B cell (primary cell): Measurements from ENCODE around the gene NOTCH1. TPM values are rescaled to one million over a fixed set of nuclear protein-coding genes. Genes with fewer than 3 reads are reported as not detected.

Experiments used
- ATAC-seq: fragments of 200-7000 bp; cut with Tn5 transposase; one replicate; pipeline ENCODE4 v1.10.0; 2021; ENCODE audit warnings: low read depth, mild to moderate bottlenecking, moderate number of reproducible peaks, moderate library complexity
- CTCF ChIA-PET: fragments of 350-600 bp; sonication (Branson Sonifier 250); formaldehyde crosslinking; loops from one replicate; lab custom pipeline; 2021; ENCODE audit warnings: antibody characterized with exemption, inconsistent platforms; lab: Charles Lee
- POLR2A ChIA-PET: fragments of 350-600 bp; sonication (Branson Sonifier 250); formaldehyde crosslinking; loops from one replicate; lab custom pipeline; 2021; ENCODE audit warnings: antibody characterized with exemption; lab: Charles Lee
- DNase-seq: peaks from one replicate; pipeline ENCODE4 v3.0.0; 2013
- H2AFZ ChIP-seq: 2 replicates; pipeline ENCODE4 v1.6.1; 2012; ENCODE audit warnings: mild to moderate bottlenecking, low read depth, low read length; ENCODE audit not compliant: insufficient read depth, poor library complexity, severe bottlenecking
- H3K27ac ChIP-seq, 2 donors: 1 replicate in 1 of 2; 2 replicates in 1 of 2; pipeline ENCODE4 v1.5.1; 2012 to 2013; ENCODE audit warnings: low read length in 2 of 2, mild to moderate bottlenecking in 2 of 2, moderate library complexity in 1 of 2
- H3K27me3 ChIP-seq, 4 experiments: fragments of 200-600 bp in 1 of 4; sonication (generic) in 1 of 4; replicated peaks in 1 of 4; 1 replicate in 2 of 4; 2 replicates in 2 of 4; pipeline versions ENCODE4 v1.6.1 to v1.7.0; 2013 to 2016; ENCODE audit warnings: low read length in 3 of 4, mild to moderate bottlenecking in 2 of 4, mixed read lengths in 1 of 4, moderate library complexity in 1 of 4; ENCODE audit not compliant: insufficient read depth in 4 of 4, control insufficient read depth in 3 of 4; ENCODE audit errors: control extremely low read depth in 1 of 4
- H3K36me3 ChIP-seq, 2 experiments: replicated peaks in 1 of 2; 1 replicate in 1 of 2; 2 replicates in 1 of 2; pipeline versions ENCODE4 v1.6.1 to v1.7.1; 2013; ENCODE audit warnings: low read length in 1 of 2; ENCODE audit not compliant: insufficient read depth in 2 of 2, control insufficient read depth in 1 of 2; ENCODE audit errors: control extremely low read depth in 1 of 2, extremely low read depth in 1 of 2
- H3K4me1 ChIP-seq, 2 donors: fragments of 200-600 bp in 1 of 2; sonication (generic) in 1 of 2; 1 replicate in 1 of 2; 2 replicates in 1 of 2; pipeline versions ENCODE4 v1.5.1 to v1.6.1; 2013 to 2017; ENCODE audit warnings: low read length in 2 of 2; ENCODE audit not compliant: control insufficient read depth in 2 of 2, insufficient read depth in 2 of 2
- H3K4me2 ChIP-seq: replicated peaks from 2 replicates; pipeline ENCODE3; 2012; ENCODE audit warnings: mild to moderate bottlenecking, low read depth, low read length; ENCODE audit not compliant: poor library complexity, severe bottlenecking
- H3K4me3 ChIP-seq, 5 experiments: fragments of 200-600 bp in 1 of 5; sonication (generic) in 1 of 5; 1 replicate in 3 of 5; 2 replicates in 2 of 5; pipeline versions ENCODE4 v1.5.1 to v1.7.0; 2011 to 2016; ENCODE audit warnings: low read length in 4 of 5, mild to moderate bottlenecking in 4 of 5, low read depth in 2 of 5, control low read depth in 1 of 5, moderate library complexity in 1 of 5; ENCODE audit not compliant: insufficient read depth in 1 of 5; ENCODE audit errors: control extremely low read depth in 1 of 5, extremely low read depth in 1 of 5
- H3K79me2 ChIP-seq: fragments of 200-600 bp; sonication (generic); one replicate; pipeline ENCODE4 v1.6.0; 2016; ENCODE audit warnings: low read length; ENCODE audit not compliant: control insufficient read depth, insufficient read depth
- H3K9ac ChIP-seq: fragments of 200-600 bp; sonication (generic); 2 replicates; pipeline ENCODE4 v1.6.1; 2017; ENCODE audit warnings: mild to moderate bottlenecking, low read length, moderate library complexity
- H3K9me3 ChIP-seq, 3 donors: one replicate each; pipeline versions ENCODE4 v1.6.1 to v1.7.1; 2013; ENCODE audit warnings: low read length in 2 of 3; ENCODE audit not compliant: control insufficient read depth in 2 of 3, insufficient read depth in 1 of 3; ENCODE audit errors: control extremely low read depth in 1 of 3
- H4K20me1 ChIP-seq: 2 replicates; pipeline ENCODE4 v1.6.0; 2012; ENCODE audit warnings: mild to moderate bottlenecking, low read length; ENCODE audit not compliant: insufficient read depth, control insufficient read depth, poor library complexity, severe bottlenecking
- H3K27ac Mint-ChIP-seq: one replicate; pipeline ENCODE4 v1.8.0; 2021; ENCODE audit warnings: mixed read lengths
- H3K27me3 Mint-ChIP-seq: one replicate; pipeline ENCODE4 v1.8.0; 2021; ENCODE audit warnings: mixed read lengths
- H3K4me1 Mint-ChIP-seq: one replicate; pipeline ENCODE4 v1.8.0; 2021; ENCODE audit warnings: mixed read lengths
- H3K4me3 Mint-ChIP-seq: one replicate; pipeline ENCODE4 v1.8.0; 2021; ENCODE audit warnings: mixed read lengths
- H3K9me3 Mint-ChIP-seq: one replicate; pipeline ENCODE4 v1.8.0; 2022; ENCODE audit warnings: mixed read lengths; ENCODE audit not compliant: insufficient read depth
- EZH2 ChIP-seq: IDR thresholded peaks from 2 replicates; pipeline ENCODE4 v1.6.1; 2012; ENCODE audit warnings: borderline replicate concordance, low read depth, mild to moderate bottlenecking, moderate library complexity, low read length; ENCODE audit not compliant: insufficient read depth, poor library complexity, severe bottlenecking
- WGBS: methylation state at CpG from one replicate; pipeline ENCODE4 v1.1.5; 2013; ENCODE audit warnings: missing lambda C conversion rate; ENCODE audit not compliant: insufficient coverage; 5-methylcytosine and 5-hydroxymethylcytosine counted together
- intact Hi-C: fragments of 100-400 bp; cut with micrococcal nuclease; formaldehyde crosslinking; loops from one replicate; pipeline ENCODE4 v1.10.0; 2022
- polyA plus RNA-seq: library from polyadenylated mRNA; depleted of rRNA; stranded (reverse); fragments of >200 nt; gene quantifications from 2 replicates; pipeline ENCODE4 v1.2.3, GENCODE V29; 2012
- total RNA-seq, 2 donors: library from RNA; stranded (reverse); fragments of 120-200 nt in 1 of 2; gene quantifications; 1 replicate in 1 of 2; 2 replicates in 1 of 2; pipeline versions ENCODE4 v1.2.3 to v1.2.4, GENCODE V29; 2013 to 2022
- TF ChIP-seq, protein P1 (sequence below): fragments of 200-600 bp; IDR thresholded peaks from one replicate; pipeline ENCODE4 v1.8.0; 2022; ENCODE audit warnings: antibody characterized with exemption, mild to moderate bottlenecking

The NOTCH1 gene
- total and polyA plus RNA-seq, 2 donors (not counting 1 experiment from before 2014, with no cell fraction given): 16.6 to 38.5 TPM

DNA sequence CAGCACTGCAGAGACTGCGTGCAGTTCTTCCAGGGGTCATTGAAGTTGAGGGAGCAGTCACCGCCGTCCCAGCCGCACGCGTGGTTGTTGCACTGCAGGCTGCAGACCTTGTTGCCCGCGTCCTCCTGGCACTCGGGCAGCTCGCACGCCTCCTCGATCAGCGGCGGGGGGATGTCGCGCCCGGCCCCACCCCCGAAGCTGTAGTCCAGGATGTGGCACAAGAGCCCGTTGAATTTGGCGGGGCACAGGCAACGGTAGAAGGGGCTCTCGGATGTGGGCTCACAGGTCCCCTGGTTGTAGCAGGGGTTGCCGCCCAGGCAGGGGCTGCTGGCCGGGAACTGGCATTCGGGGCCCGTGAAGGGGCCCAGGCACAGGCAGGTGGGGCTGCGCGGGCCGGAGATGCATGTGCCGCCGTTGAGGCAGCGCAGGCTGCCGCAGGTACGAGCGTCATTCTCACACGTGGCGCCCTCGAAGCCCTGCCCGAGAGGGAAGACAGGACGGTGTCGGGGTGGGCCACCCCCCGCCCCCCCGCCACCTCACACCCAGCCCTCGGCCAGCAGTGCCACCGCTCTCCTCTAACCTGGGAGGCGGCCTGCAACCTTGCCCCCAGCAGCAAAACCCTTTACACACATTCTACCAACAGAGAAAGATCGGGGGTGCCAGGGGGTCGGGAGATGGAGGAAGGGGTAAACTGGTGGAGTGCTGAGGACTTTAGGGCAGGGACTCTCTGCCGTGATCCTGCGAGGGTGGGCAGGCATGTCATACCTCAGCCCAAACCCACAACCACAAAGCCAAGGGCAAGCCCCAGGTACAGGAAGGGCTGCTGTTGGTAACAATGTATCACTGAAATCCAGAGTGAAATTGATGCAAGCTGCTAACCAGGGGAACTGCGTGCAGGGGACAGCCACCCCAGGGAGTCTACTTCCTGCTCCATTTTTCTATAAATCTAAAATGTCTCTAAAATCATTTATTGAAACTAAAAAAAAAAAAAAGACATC, 40.1 kb downstream of the NOTCH1 start:
- Histone ChIP-seq H3K36me3 (peaks cover 0 to 80% of the 10 kb centered on the region in 2 experiments), H3K9ac (no peak overlapping the region), H3K4me2 (no peak overlapping the region), H3K27me3 (no peaks in the 10 kb centered on the region), H2AFZ (no peak overlapping the region), H3K4me3 (no peak overlapping the region), H3K4me1 (no peaks in the 10 kb centered on the region), H3K9me3 (no peaks in the 10 kb centered on the region), H4K20me1 (peaks cover 9% of the 10 kb centered on the region), H3K27ac (no peak overlapping the region), H3K79me2 (no peaks in the 10 kb centered on the region)
- ATAC-seq (no peak), DNase-seq (no peak)
- TF ChIP-seq, protein P1, sequence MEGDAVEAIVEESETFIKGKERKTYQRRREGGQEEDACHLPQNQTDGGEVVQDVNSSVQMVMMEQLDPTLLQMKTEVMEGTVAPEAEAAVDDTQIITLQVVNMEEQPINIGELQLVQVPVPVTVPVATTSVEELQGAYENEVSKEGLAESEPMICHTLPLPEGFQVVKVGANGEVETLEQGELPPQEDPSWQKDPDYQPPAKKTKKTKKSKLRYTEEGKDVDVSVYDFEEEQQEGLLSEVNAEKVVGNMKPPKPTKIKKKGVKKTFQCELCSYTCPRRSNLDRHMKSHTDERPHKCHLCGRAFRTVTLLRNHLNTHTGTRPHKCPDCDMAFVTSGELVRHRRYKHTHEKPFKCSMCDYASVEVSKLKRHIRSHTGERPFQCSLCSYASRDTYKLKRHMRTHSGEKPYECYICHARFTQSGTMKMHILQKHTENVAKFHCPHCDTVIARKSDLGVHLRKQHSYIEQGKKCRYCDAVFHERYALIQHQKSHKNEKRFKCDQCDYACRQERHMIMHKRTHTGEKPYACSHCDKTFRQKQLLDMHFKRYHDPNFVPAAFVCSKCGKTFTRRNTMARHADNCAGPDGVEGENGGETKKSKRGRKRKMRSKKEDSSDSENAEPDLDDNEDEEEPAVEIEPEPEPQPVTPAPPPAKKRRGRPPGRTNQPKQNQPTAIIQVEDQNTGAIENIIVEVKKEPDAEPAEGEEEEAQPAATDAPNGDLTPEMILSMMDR: no peak
- no peak for TF ChIP-seq EZH2
- intact Hi-C loops: no loop called here
- 96% methylated on average over 41 of the region's 51 CpGs for WGBS
- ChIA-PET POLR2A (no interaction called here), CTCF (no interaction called here)
- H3K9me3 Mint-ChIP-seq: no peaks in the 10 kb centered on the region
- no peaks in the 10 kb centered on the region for H3K27me3 Mint-ChIP-seq
- H3K27ac Mint-ChIP-seq: no peak overlapping the region
- H3K4me3 Mint-ChIP-seq: no peak overlapping the region
- no peaks in the 10 kb centered on the region for H3K4me1 Mint-ChIP-seq
